ENCODE data around the gene CRLF1.

DNA sequence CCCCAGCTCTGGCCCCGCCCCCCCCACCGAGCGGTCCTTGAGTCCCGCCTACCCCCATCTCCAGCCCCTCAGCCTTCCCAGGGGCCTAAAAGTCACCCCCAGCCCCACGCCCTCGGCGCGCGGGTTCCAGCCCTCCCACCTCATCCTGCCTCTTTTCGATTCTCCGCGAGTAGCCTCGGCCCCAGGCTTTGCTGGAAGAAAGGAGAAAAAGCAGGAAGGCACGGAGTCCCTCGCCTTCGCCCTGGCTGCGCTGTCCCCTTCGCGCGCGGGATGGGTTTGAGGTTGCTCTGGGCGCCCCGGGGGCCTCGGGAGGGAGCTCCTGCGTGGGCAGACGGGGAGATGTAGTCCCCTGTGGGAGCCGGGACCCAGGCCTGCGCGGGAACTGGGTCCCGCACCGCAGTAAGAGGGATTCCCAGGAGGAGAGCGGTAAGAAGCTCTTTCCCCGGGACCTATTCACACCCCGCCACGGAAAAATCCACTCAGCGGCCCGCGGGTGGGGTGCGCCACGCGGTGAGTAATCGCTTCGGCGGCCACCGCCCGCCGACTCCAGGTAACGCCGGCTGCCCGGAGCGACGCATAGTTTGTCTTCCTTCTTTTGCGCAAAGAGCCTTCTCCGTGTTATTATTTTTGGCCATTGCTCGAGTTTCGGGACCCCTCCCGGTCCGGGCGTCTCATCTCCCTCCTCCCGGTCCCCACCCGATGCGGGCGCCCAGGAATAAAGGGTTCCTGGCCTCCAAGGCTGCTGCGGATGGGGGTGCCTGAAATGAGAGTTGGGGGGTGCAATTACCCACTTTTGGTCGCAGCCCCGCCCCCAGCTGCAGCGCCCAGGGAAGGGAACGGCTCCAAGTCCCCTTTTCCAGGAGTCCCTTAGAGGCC is 865 bp upstream of the CRLF1 start:
- TF ChIP-seq, protein P1, sequence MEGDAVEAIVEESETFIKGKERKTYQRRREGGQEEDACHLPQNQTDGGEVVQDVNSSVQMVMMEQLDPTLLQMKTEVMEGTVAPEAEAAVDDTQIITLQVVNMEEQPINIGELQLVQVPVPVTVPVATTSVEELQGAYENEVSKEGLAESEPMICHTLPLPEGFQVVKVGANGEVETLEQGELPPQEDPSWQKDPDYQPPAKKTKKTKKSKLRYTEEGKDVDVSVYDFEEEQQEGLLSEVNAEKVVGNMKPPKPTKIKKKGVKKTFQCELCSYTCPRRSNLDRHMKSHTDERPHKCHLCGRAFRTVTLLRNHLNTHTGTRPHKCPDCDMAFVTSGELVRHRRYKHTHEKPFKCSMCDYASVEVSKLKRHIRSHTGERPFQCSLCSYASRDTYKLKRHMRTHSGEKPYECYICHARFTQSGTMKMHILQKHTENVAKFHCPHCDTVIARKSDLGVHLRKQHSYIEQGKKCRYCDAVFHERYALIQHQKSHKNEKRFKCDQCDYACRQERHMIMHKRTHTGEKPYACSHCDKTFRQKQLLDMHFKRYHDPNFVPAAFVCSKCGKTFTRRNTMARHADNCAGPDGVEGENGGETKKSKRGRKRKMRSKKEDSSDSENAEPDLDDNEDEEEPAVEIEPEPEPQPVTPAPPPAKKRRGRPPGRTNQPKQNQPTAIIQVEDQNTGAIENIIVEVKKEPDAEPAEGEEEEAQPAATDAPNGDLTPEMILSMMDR (conservative IDR thresholded peaks at IDR 0.05; ENCODE audit: low read length): no peak
- no peak for TF ChIP-seq EZH2phosphoT487 (IDR thresholded peaks at IDR 0.05; ENCODE audit: borderline replicate concordance, low read depth, low read length)
